H1 (cell line): ENCODE results near the gene SMOC2. TPM values are rescaled to one million over a fixed set of nuclear protein-coding genes. Genes with fewer than 3 reads are reported as not detected.

Experiments
- CHD1 ChIP-seq: IDR thresholded peaks from 2 replicates; pipeline ENCODE4 v1.6.1; 2012; ENCODE audit warnings: low read depth, low read length, improper control_type of control experiment
- EP300 ChIP-seq, 2 experiments: IDR thresholded peaks; 1 replicate in 1 of 2; 2 replicates in 1 of 2; pipeline ENCODE4 v1.6.1; 2011 to 2012; ENCODE audit warnings: low read depth in 2 of 2, low read length in 2 of 2, mild to moderate bottlenecking in 2 of 2, borderline replicate concordance in 1 of 2, inconsistent platforms in 1 of 2, moderate library complexity in 1 of 2
- HDAC6 ChIP-seq: IDR thresholded peaks from one replicate; pipeline ENCODE4 v1.7.1; 2012; ENCODE audit warnings: low read depth, mild to moderate bottlenecking, inconsistent platforms, low read length, moderate library complexity
- POLR2A ChIP-seq, 2 experiments: IDR thresholded peaks; 1 replicate in 1 of 2; 2 replicates in 1 of 2; pipeline ENCODE4 v1.6.1; 2011; ENCODE audit warnings: low read depth in 2 of 2, low read length in 2 of 2, mild to moderate bottlenecking in 2 of 2; ENCODE audit errors: control extremely low read depth in 1 of 2
- RBBP5 ChIP-seq: IDR thresholded peaks from 2 replicates; pipeline ENCODE4 v1.7.1; 2012; ENCODE audit warnings: low read depth, mild to moderate bottlenecking, inconsistent platforms, low read length, moderate library complexity, borderline replicate concordance
- polyA plus RNA-seq, 7 experiments: library from polyadenylated mRNA; depleted of rRNA in 3 of 7; stranded (reverse) in 5 of 7; unstranded in 2 of 7; fragments of >200 nt in 5 of 7; fragments of 200-250 nt in 2 of 7; gene quantifications; 1 replicate in 5 of 7; 2 replicates in 1 of 7; 4 replicates in 1 of 7; pipeline versions ENCODE4 v1.2.1 to v1.2.3, GENCODE V29; 2011 to 2013; ENCODE audit warnings: missing spikeins in 2 of 7, mixed read lengths in 2 of 7
- total RNA-seq: library from RNA; stranded (reverse); fragmentation: NEBNext Ultra II Directional; extraction: Animal tissue kit (Norgen Biotek cat#: 25700); gene quantifications from 2 replicates; pipeline ENCODE4 v1.2.1, GENCODE V29; 2021

SMOC2 gene
- total and polyA plus RNA-seq, 2 of the 8 experiments (the other 6 are each of a cell fraction or from before 2014, with no cell fraction given), result 7.7 to 8.5 TPM

DNA sequence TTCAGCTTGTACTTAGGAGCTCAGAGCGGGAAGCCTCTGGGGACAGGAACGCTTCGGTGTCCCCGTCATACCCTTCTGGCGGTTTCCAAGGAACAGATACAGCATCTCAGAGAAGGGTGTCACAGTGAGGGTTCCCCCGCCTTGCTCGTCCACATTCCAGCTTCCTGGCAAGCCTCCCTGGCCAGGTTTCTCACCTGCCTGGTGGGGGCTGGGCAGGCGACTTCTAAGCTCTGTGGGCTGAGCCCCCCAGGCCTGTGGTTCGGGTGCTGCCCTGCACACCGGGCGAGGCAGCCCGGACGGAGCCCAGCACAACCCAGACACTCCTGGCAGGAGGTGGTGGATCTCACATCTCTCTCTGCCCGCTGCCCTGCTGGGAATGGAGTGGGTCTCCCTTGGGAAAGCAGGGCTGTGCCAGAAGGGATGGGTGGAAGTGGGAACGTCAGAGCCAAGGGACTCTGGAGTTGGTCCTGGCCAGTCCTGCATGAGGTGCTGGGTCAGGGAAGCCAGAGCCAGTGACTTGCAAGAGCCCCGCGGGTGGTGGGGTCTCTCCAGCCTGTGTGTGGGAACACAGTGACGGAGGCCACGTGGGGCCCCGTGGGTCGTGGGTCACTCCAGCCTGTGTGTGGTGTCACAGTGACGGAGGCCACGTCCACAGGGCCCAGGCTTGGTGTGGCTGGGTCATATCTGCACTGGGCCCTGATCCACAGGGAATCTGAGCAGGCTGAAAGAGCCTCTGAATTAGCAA lies 47.7 kb upstream of the SMOC2 start (continued):
- TF ChIP-seq EP300 (IDR thresholded peaks at IDR 0.05; ENCODE audit: borderline replicate concordance in 1 of 2, low read depth in 2 of 2, low read length in 2 of 2) (no peak), RBBP5 (no peak), HDAC6 (no peak), CHD1 (no peak), POLR2A (IDR thresholded peaks at IDR 0.05; ENCODE audit: control extremely low read depth in 1 of 2, low read depth in 2 of 2, low read length in 2 of 2) (no peak)
